Epidermal melanocyte (primary cell): Measurements from ENCODE around the gene ZRANB3.

Source experiments
- DNase-seq: peaks from one replicate; pipeline ENCODE4 v3.0.0; 2011; ENCODE audit warnings: low spot score; ENCODE audit not compliant: insufficient read length

The ZRANB3 gene

GRCh38 chr2:135255208-135255607 lies 275.8 kb downstream of the ZRANB3 start:
- no peak for DNase-seq

GRCh38 chr2:135252805-135253458 lies 278.1 kb downstream of the ZRANB3 start:
- DNase-seq, result no peak

DNA sequence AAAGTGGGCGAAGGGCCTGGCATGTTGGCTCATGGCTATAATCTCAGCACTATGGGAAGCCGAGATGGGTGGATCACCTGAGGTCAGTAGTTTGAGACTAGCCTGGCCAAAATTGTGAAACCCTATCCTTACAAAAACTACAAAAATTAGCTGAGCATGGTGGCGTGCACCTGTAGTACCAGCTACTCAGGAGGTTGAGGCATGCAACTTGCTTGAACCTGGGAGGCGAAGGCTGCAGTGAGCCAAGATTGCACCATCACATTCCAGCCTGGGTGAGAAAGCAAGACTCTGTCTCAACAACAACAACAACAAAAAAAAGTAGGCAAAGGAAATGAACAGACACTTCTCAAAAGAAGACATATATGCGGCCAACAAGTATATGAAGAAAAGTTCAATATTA lies 282.4 kb downstream of the ZRANB3 start:
- DNase-seq, result no peak

- no peak for DNase-seq
Measured at GRCh38 chr2:135246711-135247270, 284.2 kb downstream of the ZRANB3 start.

DNA sequence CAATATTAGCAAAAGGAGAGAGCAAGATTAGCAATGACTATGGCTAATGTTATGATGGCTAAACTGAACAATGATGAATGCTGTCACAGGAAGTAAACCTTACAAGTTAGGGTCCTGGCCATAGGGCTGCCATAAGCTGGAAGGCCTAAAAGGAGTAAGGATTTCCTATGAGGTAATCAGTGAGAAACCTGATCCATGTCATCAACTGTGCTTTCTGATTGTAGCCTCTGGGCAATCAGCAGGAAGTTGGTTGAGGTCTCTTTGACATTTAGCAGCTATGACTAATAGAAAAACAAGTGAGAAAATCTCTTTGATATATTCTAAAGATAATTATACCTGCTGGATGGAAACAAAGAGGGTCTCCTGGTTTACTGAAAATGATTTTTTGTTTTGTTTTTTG lies 285.9 kb downstream of the ZRANB3 start:
- no peak for DNase-seq

DNA sequence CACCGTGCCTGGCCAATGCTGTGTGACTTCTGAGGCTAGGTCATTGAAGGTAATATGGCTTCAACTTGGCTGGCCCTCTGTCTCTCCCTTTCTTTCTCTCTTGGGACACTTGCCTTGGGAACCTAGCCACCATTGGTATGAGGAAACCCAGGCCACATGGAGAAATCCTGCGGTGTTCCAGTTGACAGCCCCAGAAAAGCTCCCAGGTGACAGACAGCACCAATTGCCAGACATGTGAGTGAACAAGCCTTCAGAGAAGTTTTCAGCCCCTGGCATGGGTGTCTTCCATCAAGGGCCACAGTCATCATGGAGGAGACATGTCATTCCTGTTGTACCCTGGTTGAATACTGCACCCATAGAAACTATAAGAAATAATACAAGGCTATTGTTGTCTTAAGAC lies 292.4 kb downstream of the ZRANB3 start:
- no peak for DNase-seq

DNA sequence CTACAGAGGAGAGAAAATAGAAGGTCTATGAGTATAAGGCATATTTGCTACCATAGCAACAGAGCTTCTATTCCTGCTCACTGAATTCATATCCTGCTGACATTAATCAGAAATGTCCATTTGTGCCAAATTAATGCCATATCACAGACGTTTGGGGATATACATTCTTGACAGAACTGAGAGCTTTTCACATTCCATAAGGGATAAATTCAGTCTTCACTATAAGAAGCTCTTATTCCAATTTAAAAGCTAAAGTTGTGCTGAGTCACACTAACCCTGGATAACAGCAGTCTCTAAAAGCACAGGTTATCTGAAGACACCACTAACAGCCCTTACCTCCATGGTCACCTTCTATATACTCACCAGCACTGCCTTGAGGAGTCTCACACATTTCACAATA lies 300.9 kb downstream of the ZRANB3 start:
- DNase-seq, result no peak

- no peak for DNase-seq
Measured at GRCh38 chr2:135227386-135227785, 303.6 kb downstream of the ZRANB3 start.

DNA sequence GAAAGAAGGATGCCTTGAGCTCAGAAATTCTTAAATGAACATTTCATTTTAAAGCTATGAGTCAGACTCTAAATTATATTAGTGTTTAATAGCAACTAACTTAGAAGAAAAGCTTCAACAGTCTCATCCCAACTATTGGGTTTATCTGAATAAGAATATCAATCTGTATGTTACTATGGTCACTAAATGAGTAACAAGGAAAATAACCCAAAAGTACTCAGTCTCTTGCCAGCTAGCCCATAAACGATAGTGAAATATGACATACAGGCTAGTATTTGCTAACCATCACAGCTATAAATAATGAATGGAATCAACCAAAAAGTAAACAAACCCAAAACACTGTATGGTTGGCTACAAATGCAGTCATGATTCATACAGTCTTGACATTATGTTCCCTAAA lies 304.1 kb downstream of the ZRANB3 start:
- DNase-seq, result no peak

GRCh38 chr2:135225781-135226180 lies 305.2 kb downstream of the ZRANB3 start:
- no peak for DNase-seq

DNA sequence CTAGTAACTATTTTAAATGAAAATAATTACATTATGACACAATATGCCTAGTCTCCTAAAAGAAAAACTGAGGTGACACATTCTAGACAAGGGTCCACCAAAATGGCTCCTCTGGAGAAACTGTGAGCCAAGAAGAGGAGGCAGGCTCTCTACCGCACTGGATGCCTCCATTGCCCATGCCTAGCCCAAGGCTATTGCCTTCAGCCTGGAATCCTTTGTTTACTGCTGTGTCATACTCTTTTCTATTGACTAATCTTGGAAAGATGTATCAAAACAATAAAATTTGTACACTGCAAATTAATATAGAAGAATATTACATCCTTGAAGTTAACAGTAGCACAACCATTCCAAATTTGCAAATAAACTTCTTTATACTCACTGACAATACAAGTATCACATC lies 311.8 kb downstream of the ZRANB3 start:
- DNase-seq, result no peak

- no peak for DNase-seq
Measured at GRCh38 chr2:135218426-135218825, 312.6 kb downstream of the ZRANB3 start.

DNA sequence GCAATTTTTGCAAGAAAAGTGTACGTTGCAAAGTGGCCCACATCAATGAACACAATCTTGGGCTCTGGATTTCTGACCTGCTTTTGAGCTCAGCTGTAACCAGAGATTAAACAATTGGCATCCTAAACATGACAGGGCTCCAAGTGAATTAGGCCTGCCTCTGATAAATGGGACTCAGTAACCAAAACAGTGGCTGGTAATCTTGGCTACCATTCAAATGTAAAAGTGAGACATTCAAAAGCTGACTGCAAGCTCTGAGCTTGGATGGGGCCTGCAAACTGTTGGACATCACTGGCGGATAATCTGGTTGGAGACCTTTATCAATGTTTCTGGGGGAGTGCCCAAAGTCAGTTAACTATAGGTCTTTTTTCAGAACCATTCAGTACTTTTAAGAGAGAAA lies 318.3 kb downstream of the ZRANB3 start:
- DNase-seq, result no peak

DNA sequence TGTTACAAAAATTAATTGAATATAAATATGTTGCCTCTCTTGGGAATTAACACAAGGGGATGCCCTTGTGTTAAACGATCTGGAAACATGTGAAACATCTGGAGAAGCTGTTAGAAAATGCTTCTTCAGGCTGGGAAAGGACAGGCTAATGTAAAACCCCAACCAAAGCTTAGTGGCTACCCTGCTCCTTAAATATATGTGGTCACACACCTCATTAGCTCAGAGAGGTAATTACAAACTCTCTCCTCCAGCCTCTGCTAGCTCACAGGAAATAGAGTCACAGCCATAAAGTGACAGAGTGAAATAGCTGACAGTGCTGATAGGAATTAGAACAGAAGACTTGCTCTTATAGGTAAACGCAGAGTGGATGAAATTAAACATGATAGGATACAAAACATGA lies 323.0 kb downstream of the ZRANB3 start:
- no peak for DNase-seq

- DNase-seq, result no peak
Measured at GRCh38 chr2:135203944-135204343, 327.1 kb downstream of the ZRANB3 start.

- DNase-seq, result no peak
Measured at GRCh38 chr2:135202751-135203150, 328.3 kb downstream of the ZRANB3 start.

DNA sequence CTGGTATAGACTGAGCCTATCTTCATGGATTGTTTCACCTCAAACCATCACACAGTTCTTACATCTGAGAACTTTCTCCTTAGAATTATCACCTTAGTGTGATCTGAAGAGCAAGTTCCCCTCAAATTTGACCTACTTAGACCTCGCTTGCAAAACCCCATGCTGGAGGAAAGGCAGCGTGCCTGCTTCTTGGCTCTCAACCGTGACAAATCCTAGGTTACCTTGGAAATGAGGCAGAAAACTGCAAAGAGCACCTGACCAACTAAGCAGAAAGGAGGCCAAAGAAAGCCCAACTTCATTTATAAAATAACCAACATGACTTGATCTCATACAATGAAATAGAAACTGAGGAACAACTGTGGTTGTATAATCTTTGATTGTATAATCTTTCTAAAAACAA lies 332.5 kb downstream of the ZRANB3 start:
- no peak for DNase-seq

GRCh38 chr2:135190799-135191198 lies 340.2 kb downstream of the ZRANB3 start:
- DNase-seq, result no peak

- DNase-seq, result no peak
Measured at GRCh38 chr2:135189148-135189547, 341.9 kb downstream of the ZRANB3 start.

GRCh38 chr2:135187270-135187669 lies 343.7 kb downstream of the ZRANB3 start:
- DNase-seq, result no peak

GRCh38 chr2:135186054-135186453 lies 345.0 kb downstream of the ZRANB3 start:
- DNase-seq, result no peak

- no peak for DNase-seq
Measured at GRCh38 chr2:135183822-135184221, 347.2 kb downstream of the ZRANB3 start.

DNA sequence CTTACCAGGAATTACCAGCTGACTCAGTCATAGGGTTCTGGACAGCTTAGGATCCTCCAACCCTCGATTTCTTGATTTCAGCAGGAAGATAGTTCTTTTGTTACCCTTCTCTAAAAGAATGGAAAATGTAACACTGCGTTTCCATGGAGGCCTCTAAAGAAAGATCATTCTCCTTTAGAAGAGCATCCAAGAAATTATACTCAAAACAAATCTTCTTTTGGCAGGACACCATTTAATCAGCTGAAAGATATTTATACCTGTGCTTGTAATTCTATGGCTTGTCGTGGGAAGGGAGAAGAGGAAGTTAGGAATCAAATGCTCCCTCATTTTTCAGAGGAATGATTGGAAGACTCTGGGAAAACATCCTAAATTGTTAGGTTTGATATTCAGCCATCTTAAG lies 348.4 kb downstream of the ZRANB3 start:
- DNase-seq, result no peak

- DNase-seq, result no peak
Measured at GRCh38 chr2:135182190-135182589, 348.8 kb downstream of the ZRANB3 start.
